Spinal cord (tissue), 10 donors: ENCODE results near the gene LY86. TPM values are rescaled to one million over a fixed set of nuclear protein-coding genes. Genes with fewer than 3 reads are reported as not detected.

Experiments
- DNase-seq, 6 donors: peaks; one replicate each; pipeline versions ENCODE4 v3.0.0 to v3.0.0-alpha.2; 2013 to 2015; ENCODE audit warnings: low spot score in 6 of 6, low read depth in 4 of 6
- H3K27ac ChIP-seq: one replicate; pipeline ENCODE4 v1.5.1; 2013; ENCODE audit warnings: low read depth, low read length, control low read depth
- H3K27me3 ChIP-seq: one replicate; pipeline ENCODE4 v1.6.1; 2013; ENCODE audit warnings: low read length; ENCODE audit not compliant: control insufficient read depth, insufficient read depth
- H3K36me3 ChIP-seq: one replicate; pipeline ENCODE4 v1.6.1; 2013; ENCODE audit warnings: low read length; ENCODE audit not compliant: control insufficient read depth, insufficient read depth
- H3K4me1 ChIP-seq: one replicate; pipeline ENCODE4 v1.6.1; 2013; ENCODE audit warnings: low read length; ENCODE audit not compliant: control insufficient read depth, insufficient read depth
- H3K4me3 ChIP-seq: one replicate; pipeline ENCODE4 v1.5.1; 2013; ENCODE audit warnings: low read depth, low read length, control low read depth
- H3K9me3 ChIP-seq: one replicate; pipeline ENCODE4 v1.6.1; 2013; ENCODE audit warnings: low read length; ENCODE audit not compliant: control insufficient read depth, insufficient read depth
- WGBS: methylation state at CpG from one replicate; pipeline ENCODE4 v1.1.5; 2013; ENCODE audit warnings: missing lambda C conversion rate; ENCODE audit not compliant: insufficient coverage; 5-methylcytosine and 5-hydroxymethylcytosine counted together
- polyA plus RNA-seq, 2 donors: library from polyadenylated mRNA; unstranded; fragments of 120-200 nt; gene quantifications; one replicate each; pipeline ENCODE4 v1.2.1, GENCODE V29; 2013; ENCODE audit not compliant: insufficient read length in 2 of 2
- total RNA-seq, 2 donors: library from RNA; depleted of rRNA in 1 of 2; stranded (reverse); fragments of 120-200 nt in 1 of 2; fragments of >200 nt in 1 of 2; gene quantifications; one replicate each; pipeline versions ENCODE4 v1.2.3 to v1.2.4, GENCODE V29; 2013 to 2014
- donor health status: healthy.

The LY86 gene
- total and polyA plus RNA-seq, 4 donors = 5.9 to 14.5 (median 7.5) TPM

DNA sequence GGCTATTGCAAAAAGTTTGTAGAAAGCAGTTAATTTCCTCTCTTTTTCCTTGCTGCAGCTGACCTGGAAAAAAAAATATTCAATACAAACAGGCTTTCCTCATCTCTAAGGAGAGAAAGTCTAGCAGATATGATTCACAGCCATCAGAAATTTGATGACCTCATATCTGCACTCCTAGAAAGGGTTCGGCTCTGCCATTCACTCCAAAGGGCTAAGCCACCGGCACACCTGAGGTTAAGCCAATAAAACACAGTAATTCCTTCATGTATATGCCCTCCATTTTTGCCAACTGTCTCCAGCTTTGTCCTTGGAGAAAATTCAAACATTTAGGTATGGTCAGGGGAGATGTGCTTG, 18.7 kb upstream of the LY86 start:
- DNase-seq = no peak
- no CpG with 5 or more reads among the region's 2 CpGs for WGBS

DNA sequence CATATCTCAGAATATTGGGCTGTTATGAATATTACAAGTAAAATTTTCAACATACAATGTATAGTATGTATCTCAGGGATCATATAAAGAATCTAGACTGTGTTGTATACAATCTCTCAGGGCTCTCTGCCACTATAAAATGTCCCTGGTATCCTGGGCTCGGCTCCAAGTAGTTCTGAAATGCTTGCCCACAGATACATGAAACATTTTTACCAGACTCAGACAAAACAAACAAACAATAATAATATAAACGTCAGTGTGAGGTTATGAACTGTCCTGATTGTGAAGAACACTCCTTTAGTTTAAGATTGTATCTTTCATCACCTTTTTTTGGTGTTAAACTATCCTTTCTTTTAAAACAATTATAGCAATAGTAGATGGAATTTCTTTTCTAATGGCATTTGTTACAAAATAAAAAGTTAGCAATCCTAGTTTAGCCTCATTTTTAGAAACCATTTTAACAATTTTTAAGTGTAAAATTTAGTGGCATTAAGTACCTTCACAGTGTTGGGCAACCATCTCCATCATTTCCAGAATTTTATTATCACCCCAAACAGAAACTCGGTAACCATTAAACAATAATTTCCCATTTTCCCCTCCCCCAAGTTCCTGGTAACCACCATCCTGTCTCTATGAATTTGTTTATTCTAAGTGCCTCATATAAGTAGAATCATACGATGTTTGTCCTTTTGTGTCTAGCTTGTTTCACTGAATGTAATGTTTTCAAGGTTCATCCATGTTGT, 17.4 kb upstream of the LY86 start:
- Histone ChIP-seq H3K4me1 (no peaks in the 10 kb centered on the region), H3K4me3 (no peak overlapping the region), H3K36me3 (no peaks in the 10 kb centered on the region), H3K9me3 (peaks cover 4% of the 10 kb centered on the region), H3K27ac (no peak overlapping the region), H3K27me3 (no peaks in the 10 kb centered on the region)
- WGBS = no CpG with 5 or more reads among the region's 4 CpGs
- DNase-seq = no peak

More for the DNA sequence above, 18.7 kb upstream of the LY86 start:
- no peaks in the 10 kb centered on the region for H3K4me1 ChIP-seq
- H3K27ac ChIP-seq = no peak overlapping the region
- peaks cover 4% of the 10 kb centered on the region for H3K9me3 ChIP-seq
- H3K4me3 ChIP-seq = no peak overlapping the region
- no peaks in the 10 kb centered on the region for H3K36me3 ChIP-seq
- no peaks in the 10 kb centered on the region for H3K27me3 ChIP-seq

DNA sequence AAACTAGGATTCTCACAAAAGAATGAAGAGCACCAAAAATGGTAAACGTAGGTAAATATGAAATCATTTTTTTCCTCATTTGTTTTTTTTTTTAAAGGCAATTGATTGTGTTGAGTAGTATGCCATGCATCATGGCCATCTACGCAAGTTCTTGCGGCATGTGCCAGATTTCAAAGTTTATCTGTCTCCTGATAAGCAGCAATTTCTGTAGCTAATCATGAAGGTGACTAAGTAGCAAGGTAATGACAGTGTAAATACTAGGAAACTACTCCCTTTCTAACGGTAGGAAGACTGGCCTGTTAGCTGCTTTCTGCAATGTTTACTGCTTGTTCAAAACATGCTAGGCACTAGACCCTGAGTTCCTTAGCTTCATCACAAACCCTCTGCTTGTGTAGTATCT, 13.4 kb upstream of the LY86 start:
- no peak for DNase-seq
- no peaks in the 10 kb centered on the region for H3K36me3 ChIP-seq
- H3K9me3 ChIP-seq = peaks cover 4% of the 10 kb centered on the region
- no peak overlapping the region for H3K4me3 ChIP-seq
- no peaks in the 10 kb centered on the region for H3K27me3 ChIP-seq
- 100% methylated on average over 1 of the region's 4 CpGs for WGBS
- H3K4me1 ChIP-seq = no peaks in the 10 kb centered on the region
- H3K27ac ChIP-seq = no peak overlapping the region

DNA sequence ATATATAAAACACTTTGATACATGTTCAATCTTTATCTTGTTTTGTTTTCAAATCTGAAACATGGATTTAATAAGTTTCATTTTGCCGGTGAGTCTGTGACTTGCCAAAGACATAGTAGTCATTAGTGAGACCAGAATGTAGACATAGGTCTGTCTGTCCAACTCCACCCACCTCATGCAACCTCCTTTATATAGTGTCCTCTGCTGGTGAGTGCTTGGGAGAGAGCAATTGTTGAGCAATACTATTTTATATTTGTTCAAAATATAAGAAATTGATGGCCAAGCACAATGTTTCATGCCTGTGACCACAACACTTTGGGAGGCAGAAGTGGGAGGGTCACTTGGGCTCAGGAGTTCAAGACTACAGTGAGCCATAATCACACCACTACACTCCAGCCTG, 10.8 kb upstream of the LY86 start:
- WGBS = no CpG with 5 or more reads among the region's 1 CpG
- Histone ChIP-seq H3K27me3 (no peaks in the 10 kb centered on the region), H3K27ac (no peak overlapping the region), H3K9me3 (peaks cover 4% of the 10 kb centered on the region), H3K36me3 (no peaks in the 10 kb centered on the region), H3K4me3 (no peak overlapping the region), H3K4me1 (no peaks in the 10 kb centered on the region)
- no peak for DNase-seq

DNA sequence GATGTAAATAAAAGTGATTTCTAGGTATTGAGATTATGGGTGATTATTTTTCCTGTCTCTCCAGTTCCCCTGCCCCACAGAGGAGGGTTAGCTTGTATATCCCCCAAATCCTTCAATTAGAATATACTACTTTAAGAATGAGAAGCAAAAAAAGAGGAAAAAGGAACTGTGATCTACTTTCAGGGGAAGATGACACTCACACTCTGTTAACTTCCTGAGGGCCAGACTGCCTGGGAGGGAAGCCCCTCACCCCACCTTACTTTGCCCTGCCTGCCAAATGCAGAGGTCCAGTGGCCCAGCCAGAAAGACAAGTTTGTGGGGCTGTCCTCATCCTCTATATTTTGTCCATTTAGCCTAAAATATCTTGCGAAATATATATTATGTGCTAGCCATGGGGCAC, 9.2 kb upstream of the LY86 start:
- no peaks in the 10 kb centered on the region for H3K27me3 ChIP-seq
- no peaks in the 10 kb centered on the region for H3K4me1 ChIP-seq
- no peaks in the 10 kb centered on the region for H3K9me3 ChIP-seq
- H3K4me3 ChIP-seq = no peak overlapping the region
- H3K27ac ChIP-seq = no peak overlapping the region
- no peak for DNase-seq
- H3K36me3 ChIP-seq = no peaks in the 10 kb centered on the region
- WGBS = 100% methylated on average over 1 of the region's 1 CpG

DNA sequence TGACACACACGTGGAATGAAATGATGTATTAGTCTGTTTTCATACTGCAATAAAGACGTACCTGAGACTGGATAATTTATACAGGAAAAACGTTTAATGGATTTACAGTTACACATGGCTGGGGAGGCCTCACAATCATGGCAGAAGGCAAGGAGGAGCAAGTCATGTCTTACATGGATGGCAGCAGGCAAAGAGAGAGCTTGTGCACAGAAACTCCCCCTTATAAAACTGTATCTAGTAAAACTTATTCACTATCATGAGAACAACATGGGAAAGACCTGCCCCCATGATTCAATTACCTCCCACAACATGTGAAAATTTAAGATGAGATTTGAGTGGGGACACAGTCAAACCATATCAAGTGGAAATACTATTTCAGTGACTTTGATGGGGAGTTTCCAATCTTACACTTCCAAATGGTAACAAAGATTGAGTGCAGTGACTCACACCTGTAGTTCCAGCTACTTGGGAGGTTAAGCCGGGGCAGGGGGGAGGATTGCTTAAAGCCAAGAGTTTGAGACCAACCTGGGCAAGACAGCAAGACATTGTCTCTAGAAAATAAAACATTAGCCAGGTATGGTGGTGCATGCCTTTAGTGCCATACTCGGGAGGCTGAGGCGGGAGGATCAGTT, 8.2 kb upstream of the LY86 start:
- H3K4me3 ChIP-seq = no peak overlapping the region
- no peak overlapping the region for H3K27ac ChIP-seq
- 93% methylated on average over 5 of the region's 6 CpGs for WGBS
- H3K36me3 ChIP-seq = no peaks in the 10 kb centered on the region
- no peak for DNase-seq
- H3K27me3 ChIP-seq = no peaks in the 10 kb centered on the region
- no peaks in the 10 kb centered on the region for H3K9me3 ChIP-seq
- H3K4me1 ChIP-seq = no peaks in the 10 kb centered on the region

DNA sequence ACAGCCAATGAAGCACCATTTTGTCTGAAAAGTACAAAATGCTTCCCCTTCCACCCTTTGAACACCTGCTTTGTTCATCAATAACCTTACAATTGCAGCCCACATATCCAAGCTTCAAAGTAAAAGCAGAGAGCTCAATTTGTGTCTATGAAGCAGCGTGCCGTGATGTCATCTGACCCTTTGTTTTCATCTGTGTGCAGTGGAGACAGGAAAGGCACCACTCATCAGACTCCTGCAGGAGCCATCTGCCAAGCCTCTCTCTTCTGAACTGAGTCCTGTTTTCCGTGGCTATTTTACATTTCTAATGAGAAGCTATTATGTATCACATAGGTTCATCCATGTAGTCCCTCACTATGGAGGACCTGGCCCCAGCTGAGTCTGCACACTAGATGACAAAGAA, 7.5 kb upstream of the LY86 start:
- Histone ChIP-seq H3K9me3 (no peaks in the 10 kb centered on the region), H3K27ac (no peak overlapping the region), H3K27me3 (no peaks in the 10 kb centered on the region), H3K36me3 (no peaks in the 10 kb centered on the region), H3K4me1 (no peaks in the 10 kb centered on the region), H3K4me3 (no peak overlapping the region)
- 0% methylated on average over 1 of the region's 3 CpGs for WGBS
- DNase-seq = no peak

DNA sequence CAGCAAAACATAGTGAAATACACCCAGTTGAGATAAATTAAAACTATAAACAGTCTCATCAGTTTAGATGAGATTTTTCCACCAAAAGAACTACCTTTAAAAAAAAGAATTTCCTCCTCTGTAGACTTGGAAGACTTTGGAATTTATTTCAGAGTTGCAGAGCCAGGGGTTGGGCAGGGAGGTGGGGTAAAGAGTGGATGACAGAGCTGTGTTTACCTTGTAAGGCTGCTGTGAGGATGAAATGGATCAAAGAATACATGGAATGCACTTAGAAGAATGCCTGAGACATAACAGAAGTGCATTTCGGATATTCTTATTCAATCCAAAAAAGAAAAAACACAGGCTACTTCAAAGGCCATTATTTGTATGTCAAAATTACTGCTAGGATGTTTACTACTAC, 6.4 kb upstream of the LY86 start:
- DNase-seq = no peak
- no peaks in the 10 kb centered on the region for H3K36me3 ChIP-seq
- H3K9me3 ChIP-seq = no peaks in the 10 kb centered on the region
- no peaks in the 10 kb centered on the region for H3K27me3 ChIP-seq
- H3K27ac ChIP-seq = no peak overlapping the region
- no peaks in the 10 kb centered on the region for H3K4me1 ChIP-seq
- H3K4me3 ChIP-seq = no peak overlapping the region
- no CpG with 5 or more reads among the region's 1 CpG for WGBS

DNA sequence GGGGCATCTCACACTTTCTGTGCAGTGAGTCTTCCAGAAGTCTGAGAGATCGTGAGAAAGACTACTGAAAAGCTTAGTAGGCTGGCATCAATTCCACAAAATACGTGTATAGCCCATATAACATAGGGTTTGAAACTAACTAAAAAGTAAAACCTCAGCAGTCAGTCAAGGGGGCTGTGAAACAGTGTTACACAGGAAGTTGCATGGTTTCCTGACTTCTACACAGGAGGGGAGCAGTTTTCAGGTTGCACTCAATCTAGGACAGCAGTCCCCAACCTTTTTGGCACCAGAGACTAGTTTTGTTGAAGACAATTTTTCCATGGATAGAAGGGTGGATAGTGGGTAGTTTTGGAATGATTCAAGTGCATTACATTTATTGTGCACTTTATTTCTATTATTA, 4.7 kb upstream of the LY86 start:
- no peak overlapping the region for H3K4me3 ChIP-seq
- WGBS = no CpG with 5 or more reads among the region's 2 CpGs
- peaks cover 3% of the 10 kb centered on the region for H3K4me1 ChIP-seq
- no peak for DNase-seq
- H3K27ac ChIP-seq = no peak overlapping the region
- H3K27me3 ChIP-seq = no peaks in the 10 kb centered on the region
- no peaks in the 10 kb centered on the region for H3K9me3 ChIP-seq
- no peaks in the 10 kb centered on the region for H3K36me3 ChIP-seq

DNA sequence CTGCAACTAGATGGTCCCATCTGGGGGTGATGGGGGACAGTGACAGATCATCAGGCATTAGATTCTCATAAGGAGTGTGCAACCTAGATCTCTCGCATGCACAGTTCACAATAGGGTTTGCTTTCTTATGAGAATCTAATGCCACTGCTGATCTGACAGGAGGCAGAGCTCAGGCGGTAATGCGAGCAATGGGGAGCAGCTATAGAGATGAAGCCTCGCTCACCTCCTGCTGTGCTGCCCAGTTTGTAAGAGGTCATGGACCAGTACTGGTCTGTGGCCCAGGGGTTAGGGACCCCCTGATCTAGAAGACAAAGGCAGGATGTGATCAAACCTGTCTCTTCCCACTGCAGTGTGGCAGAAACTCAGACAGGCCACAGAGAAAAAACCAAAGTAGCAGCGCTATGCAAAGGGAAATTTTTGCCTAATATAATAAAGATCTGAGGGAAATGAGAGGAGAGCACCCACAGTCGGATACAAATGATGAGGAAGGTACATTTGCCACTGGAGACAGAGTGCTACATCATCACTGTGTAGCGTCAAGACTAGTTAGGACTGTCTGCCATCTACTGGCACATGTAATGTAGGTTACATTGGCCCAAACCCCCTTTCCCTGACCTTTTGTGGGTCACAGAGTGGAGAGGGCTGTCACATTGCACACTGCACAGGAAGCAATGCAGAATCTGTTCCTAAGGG, 4.1 kb upstream of the LY86 start:
- H3K27ac ChIP-seq = no peak overlapping the region
- 84% methylated on average over 7 of the region's 7 CpGs for WGBS
- H3K27me3 ChIP-seq = no peaks in the 10 kb centered on the region
- no peaks in the 10 kb centered on the region for H3K36me3 ChIP-seq
- H3K9me3 ChIP-seq = no peaks in the 10 kb centered on the region
- no peak for DNase-seq
- H3K4me1 ChIP-seq = peaks cover 3% of the 10 kb centered on the region
- H3K4me3 ChIP-seq = no peak overlapping the region
